MG63 (cell line): Measurements from ENCODE around the gene SCAI. TPM values are rescaled to one million over a fixed set of nuclear protein-coding genes. Genes with fewer than 3 reads are reported as not detected.
"Not testable (repeated sequence)": the region's sequence is repeated elsewhere in the genome, so short reads cannot be mapped to it uniquely, and the experiment has no call there.

ENCODE experiments used
- DNase-seq: peaks from one replicate; pipeline ENCODE4 v3.0.0-alpha.2; 2020
- H3K27me3 ChIP-seq: fragments of 250-450 bp; sonication (Bioruptor Pico); 2 replicates; pipeline ENCODE4 v1.5.1; 2020; ENCODE audit warnings: mild to moderate bottlenecking, moderate library complexity
- H3K36me3 ChIP-seq: fragments of 250-450 bp; sonication (Bioruptor Pico); 2 replicates; pipeline ENCODE4 v1.5.1; 2020; ENCODE audit warnings: mild to moderate bottlenecking, moderate library complexity
- H3K4me3 ChIP-seq: fragments of 250-450 bp; sonication (Bioruptor Pico); 2 replicates; pipeline ENCODE4 v1.5.1; 2020; ENCODE audit warnings: mild to moderate bottlenecking, moderate library complexity
- H3K9me3 ChIP-seq: fragments of 250-450 bp; sonication (Bioruptor Pico); 2 replicates; pipeline ENCODE4 v1.5.1; 2020; ENCODE audit warnings: mild to moderate bottlenecking, moderate library complexity
- total RNA-seq: library from RNA; depleted of rRNA; stranded (reverse); fragments of >200 nt; shearing (Covaris generic); gene quantifications from 2 replicates; pipeline ENCODE4 v1.2.3, GENCODE V29; 2014; ENCODE audit warnings: low replicate concordance

SCAI gene
- total RNA-seq, 1 experiment from 2014 or later = 13.2 TPM

DNA sequence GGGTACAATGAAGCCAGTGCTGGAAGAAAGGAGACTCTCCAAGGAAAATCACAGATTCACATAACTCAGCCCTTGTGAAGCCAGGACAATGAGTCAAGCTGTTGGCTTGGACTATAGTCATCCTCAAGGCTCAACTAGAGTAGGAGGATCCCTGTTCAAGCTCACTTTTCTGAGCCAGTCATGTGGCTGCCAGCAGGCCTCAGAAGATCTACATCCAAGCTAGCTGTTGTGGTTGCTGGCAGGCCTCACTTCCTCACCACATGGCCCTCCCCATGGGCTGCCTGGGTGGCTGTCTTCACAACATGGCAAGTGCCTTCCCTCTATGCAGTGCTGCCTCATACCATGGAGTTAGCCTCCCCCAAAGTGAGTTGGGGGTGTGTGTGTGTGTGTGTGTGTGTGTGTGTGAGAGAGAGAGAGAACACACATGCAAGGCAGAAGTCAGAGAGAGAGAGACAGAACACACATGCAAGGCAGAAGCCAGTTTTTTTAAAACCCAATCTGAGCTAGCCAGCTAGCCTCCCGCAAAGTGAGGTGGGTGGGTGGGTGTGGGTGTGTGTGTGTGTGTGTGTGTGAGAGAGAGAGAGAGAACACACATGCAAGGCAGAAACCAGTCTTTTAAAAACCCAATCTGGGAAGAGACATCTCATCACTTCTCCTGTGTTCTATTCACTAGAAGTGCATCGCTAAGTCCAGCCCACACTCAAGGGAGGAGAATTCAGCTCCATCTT, 17.1 kb downstream of the SCAI start:
- Histone ChIP-seq H3K9me3 (no peaks in the 10 kb centered on the region), H3K4me3 (no peak overlapping the region), H3K27me3 (no peaks in the 10 kb centered on the region), H3K36me3 (peaks cover 11% of the 10 kb centered on the region)
- DNase-seq = peak; percentile 99

DNA sequence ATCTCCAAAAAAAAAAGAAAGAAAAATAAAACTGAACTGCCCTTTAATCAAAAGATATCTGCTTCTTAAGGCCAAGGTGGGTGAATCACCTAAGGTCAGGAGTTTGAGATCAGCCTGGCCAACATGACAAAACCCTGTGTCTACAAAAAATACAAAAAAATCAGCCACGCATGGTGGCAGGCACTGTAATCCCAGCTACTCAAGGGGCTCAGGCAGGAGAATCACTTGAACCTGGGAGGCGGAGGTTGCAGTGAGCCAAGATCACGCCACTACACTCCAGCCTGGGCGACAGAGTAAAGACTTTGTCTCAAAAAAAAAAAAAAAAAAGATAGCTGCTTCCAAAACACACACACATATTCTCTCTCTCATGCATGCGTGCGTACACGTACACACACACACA, 17.8 kb downstream of the SCAI start:
- peak; percentile 42 for DNase-seq

DNA sequence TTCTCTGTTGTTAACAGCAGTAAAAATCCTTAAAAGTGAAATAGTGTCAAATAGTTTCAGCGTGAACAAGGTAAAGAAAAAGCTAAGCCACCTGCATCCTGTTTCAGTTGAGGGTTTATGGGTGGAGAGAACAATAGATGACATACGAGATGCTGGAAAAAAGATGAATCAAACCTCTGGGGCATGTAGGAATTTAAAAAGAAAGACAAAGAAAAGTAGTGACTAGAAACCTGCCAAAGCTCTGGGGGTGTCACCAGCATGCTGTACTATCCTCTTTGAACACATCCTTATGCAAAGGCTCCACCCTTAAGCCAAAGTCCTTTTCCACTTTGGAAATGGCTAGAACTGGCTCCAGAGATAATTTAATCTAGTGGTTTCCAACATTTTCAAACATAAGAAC, 22.2 kb downstream of the SCAI start:
- no peak for DNase-seq
- Histone ChIP-seq H3K4me3 (no peak overlapping the region), H3K27me3 (no peaks in the 10 kb centered on the region), H3K36me3 (peaks cover 11% of the 10 kb centered on the region), H3K9me3 (no peaks in the 10 kb centered on the region)

More for the DNA sequence above, 17.8 kb downstream of the SCAI start:
- no peaks in the 10 kb centered on the region for H3K27me3 ChIP-seq
- no peaks in the 10 kb centered on the region for H3K9me3 ChIP-seq
- peaks cover 12% of the 10 kb centered on the region for H3K36me3 ChIP-seq
- H3K4me3 ChIP-seq = no peak overlapping the region; the same call in 1 of the 2 replicates

DNA sequence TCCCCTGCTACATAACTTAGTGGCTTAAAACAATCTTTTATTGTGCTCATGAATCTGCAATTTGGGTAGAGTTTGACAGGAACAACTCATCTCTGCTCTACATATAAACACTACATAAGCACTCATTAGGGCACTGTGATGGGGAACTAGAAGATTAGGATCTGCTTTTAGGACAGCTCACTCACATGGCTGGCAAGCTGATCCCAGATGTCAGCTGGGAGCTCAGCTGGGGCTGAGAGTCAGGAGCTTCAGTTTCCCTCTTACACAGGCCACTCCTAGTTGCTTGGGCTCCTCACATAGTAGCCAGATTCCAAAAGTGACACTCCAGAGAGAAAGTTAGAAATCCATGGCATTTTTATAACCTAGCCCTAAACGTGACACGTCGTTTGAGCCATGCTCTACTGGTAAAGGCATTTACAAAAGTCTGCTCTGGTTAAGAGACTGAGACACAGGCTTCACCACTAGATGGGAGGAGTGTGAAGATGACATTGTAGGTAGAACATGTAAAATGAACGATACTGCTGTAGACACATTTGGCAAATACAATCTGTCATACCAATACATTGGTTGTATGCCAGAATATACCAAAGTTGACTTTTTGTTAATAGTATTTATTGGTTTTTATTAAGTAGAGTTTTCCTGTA, 23.6 kb downstream of the SCAI start:
- peaks cover 11% of the 10 kb centered on the region for H3K36me3 ChIP-seq
- H3K4me3 ChIP-seq = no peak overlapping the region
- H3K27me3 ChIP-seq = no peaks in the 10 kb centered on the region
- H3K9me3 ChIP-seq = no peaks in the 10 kb centered on the region
- DNase-seq = no peak

DNA sequence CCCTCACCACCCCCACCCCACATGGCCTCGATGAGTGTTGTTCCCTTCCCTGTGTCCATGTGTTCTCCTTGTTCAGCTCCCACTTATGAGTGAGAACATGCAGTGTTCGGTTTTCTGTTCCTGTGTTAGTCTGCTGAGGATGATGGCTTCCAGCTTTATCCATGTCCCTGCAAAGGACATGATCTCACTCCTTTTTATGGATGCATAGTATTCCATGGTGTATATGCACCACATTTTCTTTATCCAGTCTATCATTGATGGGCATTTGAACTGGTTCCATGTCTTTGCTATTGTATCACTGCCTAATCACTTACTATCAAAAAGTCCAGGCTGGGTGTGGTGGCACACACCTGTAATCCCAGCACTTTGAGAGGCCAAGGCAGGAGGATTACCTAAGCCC, 24.6 kb downstream of the SCAI start:
- not testable (repeated sequence) for DNase-seq

DNA sequence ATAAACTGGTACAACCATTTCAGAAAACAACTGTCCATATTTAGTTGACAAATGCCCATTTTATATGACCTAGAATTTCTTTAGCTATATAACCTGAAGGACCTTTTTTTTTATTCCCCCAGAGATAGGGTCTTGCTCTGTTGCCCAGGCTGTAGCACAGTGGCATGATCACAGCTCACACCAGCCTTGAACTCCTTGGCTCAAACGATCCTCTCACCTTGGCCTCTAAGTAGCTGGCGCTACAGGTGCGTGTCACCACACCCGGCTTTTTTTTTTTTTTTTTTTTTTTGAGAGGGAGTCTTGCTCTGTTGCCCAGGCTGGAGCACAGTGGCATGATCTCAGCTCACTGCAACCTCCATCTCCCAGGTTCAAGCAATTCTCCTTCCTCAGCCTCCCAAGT, 28.8 kb downstream of the SCAI start:
- not testable (repeated sequence) for H3K9me3 ChIP-seq, H3K27me3 ChIP-seq, DNase-seq, H3K4me3 ChIP-seq
- peaks cover 14% of the 10 kb centered on the region for H3K36me3 ChIP-seq

More for the DNA sequence above, 24.6 kb downstream of the SCAI start:
- not testable (repeated sequence) for H3K4me3 ChIP-seq, H3K9me3 ChIP-seq, H3K27me3 ChIP-seq
- peaks cover 15% of the 10 kb centered on the region for H3K36me3 ChIP-seq

DNA sequence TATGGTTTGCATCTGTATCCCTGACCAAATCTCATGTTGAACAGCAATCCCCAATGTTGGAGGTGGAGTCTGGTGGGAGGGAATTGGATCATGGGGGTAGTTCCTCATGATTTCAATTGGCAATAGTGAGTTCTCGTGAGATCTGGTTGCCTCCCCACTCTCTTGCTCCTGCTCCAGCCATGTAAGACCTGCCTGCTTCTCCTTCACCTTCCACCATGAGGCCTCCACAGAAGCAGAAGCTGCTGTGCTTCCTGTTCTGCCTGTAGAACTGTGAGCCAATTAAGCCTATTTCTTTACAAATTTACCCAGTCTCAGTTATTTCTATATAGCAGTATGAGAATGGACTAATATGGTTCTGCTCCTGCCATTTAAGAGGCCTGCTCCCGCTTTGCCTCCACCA, 32.9 kb downstream of the SCAI start:
- Histone ChIP-seq H3K27me3 (no peaks in the 10 kb centered on the region), H3K4me3 (no peak overlapping the region), H3K9me3 (no peaks in the 10 kb centered on the region), H3K36me3 (peaks cover 16% of the 10 kb centered on the region)
- DNase-seq = no peak

DNA sequence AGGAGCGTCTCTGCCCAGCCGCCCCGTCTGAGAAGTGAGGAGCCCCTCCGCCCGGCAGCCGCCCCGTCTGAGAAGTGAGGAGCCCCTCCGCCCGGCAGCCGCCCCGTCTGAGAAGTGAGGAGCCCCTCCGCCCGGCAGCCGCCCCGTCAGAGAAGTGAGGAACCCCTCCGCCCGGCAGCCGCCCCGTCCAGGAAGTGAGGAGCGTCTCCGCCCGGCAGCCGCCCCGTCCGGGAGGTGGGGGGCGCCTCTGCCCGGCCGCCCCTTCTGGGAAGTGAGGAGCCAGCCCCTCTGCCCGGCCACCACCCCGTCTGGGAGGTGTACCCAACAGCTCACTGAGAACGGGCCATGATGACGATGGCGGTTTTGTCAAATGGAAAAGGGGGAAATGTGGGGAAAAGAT, 34.8 kb downstream of the SCAI start:
- H3K9me3 ChIP-seq, H3K4me3 ChIP-seq, DNase-seq, H3K27me3 ChIP-seq: not testable (repeated sequence)
- peaks cover 12% of the 10 kb centered on the region for H3K36me3 ChIP-seq

DNA sequence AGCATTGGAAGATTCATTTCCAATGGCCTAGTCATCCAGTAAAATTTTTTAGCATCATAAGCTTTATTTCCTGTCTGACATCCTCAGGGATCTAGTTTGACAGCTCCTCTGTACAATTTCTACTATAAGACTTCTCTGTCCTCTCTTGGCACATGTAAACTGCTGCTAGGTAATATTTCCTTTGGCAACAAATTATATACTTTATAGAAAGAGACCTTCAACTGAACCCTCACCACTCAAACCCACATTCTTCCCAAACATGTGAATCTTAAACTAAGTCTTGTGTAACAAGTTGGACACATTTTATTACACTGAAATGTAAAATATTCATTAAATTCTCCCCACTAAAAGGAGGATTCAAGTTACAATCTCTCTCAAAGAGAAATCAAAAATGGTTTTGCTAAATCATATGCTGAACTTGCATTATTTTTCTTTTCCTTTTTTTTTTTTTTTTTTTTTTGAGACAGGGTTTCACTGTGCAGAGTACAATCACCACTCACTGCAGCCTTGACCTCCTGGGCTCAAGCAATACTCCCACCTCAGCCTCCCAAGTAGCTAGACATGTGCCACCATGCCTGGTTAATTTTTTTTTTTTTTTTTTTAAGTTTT, 36.9 kb downstream of the SCAI start:
- no peak for DNase-seq
- no peaks in the 10 kb centered on the region for H3K9me3 ChIP-seq
- H3K27me3 ChIP-seq = no peaks in the 10 kb centered on the region
- peaks cover 12% of the 10 kb centered on the region for H3K36me3 ChIP-seq
- H3K4me3 ChIP-seq = no peak overlapping the region

DNA sequence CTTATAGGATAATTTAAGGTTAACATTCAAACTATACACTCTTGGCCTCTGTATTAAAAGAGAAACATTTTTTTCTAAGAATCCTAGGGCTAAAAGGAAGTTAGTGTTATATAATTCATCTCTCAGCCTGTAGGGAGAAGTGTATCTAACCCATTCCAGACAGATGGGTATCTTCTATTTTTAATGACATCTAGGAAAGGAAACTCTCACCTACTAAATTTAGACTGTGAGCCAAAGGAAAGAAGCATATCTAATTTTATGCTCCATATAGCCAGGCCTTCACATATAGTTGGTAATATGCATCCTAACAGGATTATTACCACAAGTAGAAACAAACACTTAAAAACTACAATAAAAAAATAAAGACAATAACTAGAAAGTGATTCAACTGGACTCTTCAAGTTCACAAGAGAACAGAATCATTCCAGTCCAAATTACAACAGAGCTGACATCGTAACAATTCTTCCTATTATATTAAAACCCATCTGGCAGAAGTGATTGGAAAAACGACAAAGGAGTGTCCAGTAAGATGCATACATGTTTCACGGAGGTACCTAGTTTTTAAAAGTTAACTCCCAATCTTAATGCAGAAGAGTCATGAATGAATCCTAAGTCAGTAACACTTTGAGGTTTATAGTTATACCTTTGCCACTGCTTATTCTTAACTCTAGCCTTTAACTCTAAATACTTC, 39.4 kb downstream of the SCAI start:
- Histone ChIP-seq H3K36me3 (peaks cover 6% of the 10 kb centered on the region; the same call in 1 of the 2 replicates), H3K4me3 (no peak overlapping the region), H3K9me3 (no peaks in the 10 kb centered on the region), H3K27me3 (no peaks in the 10 kb centered on the region)
- no peak for DNase-seq

DNA sequence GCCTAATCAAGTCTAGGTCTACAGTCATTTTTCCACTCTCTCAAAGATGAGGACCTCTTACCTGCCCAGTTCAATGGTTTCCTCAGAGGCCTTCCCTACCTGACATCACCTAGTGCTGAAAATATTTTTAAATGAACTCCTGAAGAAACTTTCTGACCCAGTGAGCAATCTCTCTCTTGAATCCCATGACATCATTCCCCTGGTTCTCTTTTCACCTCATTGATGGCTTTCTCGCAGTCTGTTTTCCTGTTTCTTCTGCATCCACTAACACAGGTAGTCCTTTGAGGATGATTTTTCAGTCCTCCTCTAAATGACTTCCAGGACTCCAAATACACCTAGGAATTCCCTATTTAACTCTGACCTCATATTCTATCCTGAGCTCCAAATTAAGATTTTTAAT, 40.3 kb downstream of the SCAI start:
- Histone ChIP-seq H3K27me3 (no peaks in the 10 kb centered on the region), H3K9me3 (no peaks in the 10 kb centered on the region), H3K4me3 (no peak overlapping the region), H3K36me3 (peaks cover 6% of the 10 kb centered on the region; the same call in 1 of the 2 replicates)
- DNase-seq = no peak

DNA sequence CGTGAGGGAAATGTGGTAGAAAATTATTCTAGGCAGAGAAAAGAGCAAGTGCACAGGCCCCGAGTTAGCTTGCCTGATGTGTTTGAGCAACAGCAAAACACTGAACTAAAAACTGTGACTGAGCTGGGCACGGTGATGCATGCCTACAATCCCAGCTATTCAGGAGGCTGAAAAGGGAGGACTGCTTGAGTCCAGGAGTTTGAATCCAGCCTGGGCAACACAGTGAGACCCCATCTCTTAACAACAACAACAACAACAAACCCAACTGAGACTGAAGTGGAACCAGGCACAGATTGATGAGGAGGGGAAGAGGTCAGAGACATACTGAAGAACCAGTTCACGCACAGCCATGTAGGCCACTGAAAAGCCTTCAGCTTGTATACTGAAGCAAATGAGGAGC, 42.5 kb downstream of the SCAI start:
- H3K9me3 ChIP-seq = peaks cover 3% of the 10 kb centered on the region; the same call in 1 of the 2 replicates
- DNase-seq = no peak
- H3K27me3 ChIP-seq = no peaks in the 10 kb centered on the region
- peaks cover 11% of the 10 kb centered on the region; the same call in 1 of the 2 replicates for H3K36me3 ChIP-seq
- no peak overlapping the region for H3K4me3 ChIP-seq

DNA sequence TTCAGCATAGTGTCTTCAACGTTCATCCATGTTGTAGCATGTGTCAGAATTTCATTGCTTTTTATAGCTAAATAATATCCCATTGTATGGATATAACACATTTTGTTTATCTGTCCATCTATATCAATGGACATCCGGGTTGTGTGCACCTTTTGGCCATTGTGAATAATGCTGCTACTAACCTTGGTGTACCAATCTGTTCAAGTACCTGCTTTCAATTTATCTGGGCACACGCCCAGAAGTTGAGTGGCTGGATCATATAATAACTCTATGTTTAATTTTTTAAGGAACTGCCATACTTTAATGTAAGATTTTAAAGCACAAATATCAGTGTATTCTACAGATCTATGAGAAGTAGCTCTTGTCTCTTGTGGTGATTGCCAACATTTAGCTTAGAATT, 43.5 kb downstream of the SCAI start:
- no peaks in the 10 kb centered on the region for H3K27me3 ChIP-seq
- no peak overlapping the region for H3K4me3 ChIP-seq
- H3K36me3 ChIP-seq = peaks cover 10% of the 10 kb centered on the region
- peaks cover 3% of the 10 kb centered on the region; the same call in 1 of the 2 replicates for H3K9me3 ChIP-seq
- DNase-seq = no peak

DNA sequence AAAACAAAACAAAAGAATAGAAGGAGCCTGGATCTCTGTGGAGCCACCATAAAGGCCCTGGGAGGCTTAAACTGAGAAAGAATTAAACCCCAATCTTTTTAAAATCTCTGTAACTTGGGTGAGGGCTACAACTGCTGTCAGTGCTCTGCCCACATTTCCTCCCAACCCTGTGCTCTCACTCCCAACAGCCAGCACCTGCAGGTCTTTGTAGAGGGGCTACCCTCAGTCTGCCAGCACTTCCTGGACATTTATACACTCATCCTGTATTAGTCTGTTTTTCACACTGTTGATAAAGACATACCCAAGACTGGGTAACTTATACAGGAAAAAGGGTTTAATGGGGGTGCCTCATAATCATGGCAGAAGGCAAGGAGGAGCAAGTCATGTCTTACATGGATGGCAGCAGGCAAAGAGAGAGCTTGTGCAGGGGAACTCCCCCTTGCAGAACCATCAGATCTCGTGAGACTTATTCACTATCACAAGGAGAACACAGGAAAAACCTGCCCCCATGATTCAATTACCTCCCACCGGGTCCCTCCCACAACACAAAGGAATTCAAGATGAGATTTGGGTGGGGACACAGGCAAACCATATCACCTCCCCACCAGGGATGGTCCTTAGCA, 47.4 kb downstream of the SCAI start:
- peaks cover 3% of the 10 kb centered on the region; the same call in 1 of the 2 replicates for H3K9me3 ChIP-seq
- H3K4me3 ChIP-seq = no peak overlapping the region
- H3K36me3 ChIP-seq = peaks cover 15% of the 10 kb centered on the region
- DNase-seq = no peak
- no peaks in the 10 kb centered on the region for H3K27me3 ChIP-seq

DNA sequence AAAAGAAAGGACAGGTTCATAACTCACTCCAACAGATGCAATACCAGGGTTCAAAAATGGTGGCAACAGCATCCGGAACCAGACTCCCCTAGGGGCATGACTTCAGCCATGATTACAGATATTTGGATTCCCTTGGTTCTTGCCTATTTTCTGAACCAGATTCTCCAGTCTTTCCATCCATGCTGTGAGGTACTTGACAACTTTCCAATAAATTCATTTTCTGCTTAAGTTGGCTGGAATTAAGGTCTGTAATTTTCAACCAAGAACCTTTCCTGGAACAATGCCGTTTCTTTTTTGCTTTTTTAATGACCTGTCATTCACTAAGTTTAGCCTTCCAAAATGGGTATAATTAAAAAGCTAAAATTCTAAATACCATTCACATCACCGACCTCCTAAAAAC, 52.2 kb downstream of the SCAI start:
- Histone ChIP-seq H3K4me3 (no peak overlapping the region), H3K27me3 (no peaks in the 10 kb centered on the region), H3K9me3 (no peaks in the 10 kb centered on the region), H3K36me3 (peaks cover 9% of the 10 kb centered on the region)
- no peak for DNase-seq

DNA sequence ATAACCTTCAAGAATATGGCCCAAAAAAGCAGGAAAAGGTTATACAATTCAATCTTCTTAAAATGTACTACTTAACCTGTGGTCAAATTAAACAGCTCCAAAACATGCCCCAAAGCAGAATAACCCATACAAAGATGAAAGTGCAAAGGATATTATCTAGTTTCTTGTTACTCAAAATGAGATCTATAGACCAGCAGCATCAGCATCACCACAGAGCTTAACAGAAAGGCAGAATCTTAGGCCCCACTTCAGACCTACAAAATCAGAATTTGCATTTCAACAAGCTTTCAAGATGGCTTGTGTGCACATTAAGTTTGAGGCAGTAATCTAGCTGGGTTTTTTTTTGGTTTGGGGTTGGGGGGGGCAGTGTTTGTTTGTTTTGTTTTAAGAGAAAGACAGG, 54.0 kb downstream of the SCAI start:
- Histone ChIP-seq H3K9me3 (no peaks in the 10 kb centered on the region), H3K36me3 (peaks cover 5% of the 10 kb centered on the region), H3K4me3 (no peak overlapping the region), H3K27me3 (no peaks in the 10 kb centered on the region)
- no peak for DNase-seq

DNA sequence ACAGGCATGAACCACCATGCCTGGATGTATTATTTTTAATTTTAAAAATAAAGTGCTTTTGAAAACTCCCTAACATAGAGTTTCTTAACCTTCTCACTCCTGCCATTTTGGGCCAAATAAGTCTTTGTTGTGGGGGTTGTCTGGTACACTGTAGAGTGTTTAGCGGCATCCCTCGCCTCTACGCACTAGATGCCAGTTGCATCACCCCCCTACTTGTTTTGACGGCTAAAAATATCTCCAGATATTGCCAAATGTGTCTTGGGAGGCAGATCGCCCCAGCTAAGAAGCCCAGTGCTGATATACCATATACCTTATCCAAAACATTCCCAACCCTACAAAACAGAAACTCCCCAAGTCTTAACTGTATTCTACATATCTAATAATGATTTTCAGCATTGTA, 54.6 kb downstream of the SCAI start:
- no peak overlapping the region for H3K4me3 ChIP-seq
- H3K27me3 ChIP-seq = no peaks in the 10 kb centered on the region
- DNase-seq = no peak
- H3K36me3 ChIP-seq = peaks cover 2% of the 10 kb centered on the region
- H3K9me3 ChIP-seq = no peaks in the 10 kb centered on the region
